OCI-M2 (cell line): ENCODE results near the gene HOXD8.

ENCODE experiments used
- DNase-seq: peaks from one replicate; lab custom pipeline; 2025; ENCODE audit not compliant: unreplicated experiment; lab: John Stamatoyannopoulos, UW

The HOXD8 gene

DNA sequence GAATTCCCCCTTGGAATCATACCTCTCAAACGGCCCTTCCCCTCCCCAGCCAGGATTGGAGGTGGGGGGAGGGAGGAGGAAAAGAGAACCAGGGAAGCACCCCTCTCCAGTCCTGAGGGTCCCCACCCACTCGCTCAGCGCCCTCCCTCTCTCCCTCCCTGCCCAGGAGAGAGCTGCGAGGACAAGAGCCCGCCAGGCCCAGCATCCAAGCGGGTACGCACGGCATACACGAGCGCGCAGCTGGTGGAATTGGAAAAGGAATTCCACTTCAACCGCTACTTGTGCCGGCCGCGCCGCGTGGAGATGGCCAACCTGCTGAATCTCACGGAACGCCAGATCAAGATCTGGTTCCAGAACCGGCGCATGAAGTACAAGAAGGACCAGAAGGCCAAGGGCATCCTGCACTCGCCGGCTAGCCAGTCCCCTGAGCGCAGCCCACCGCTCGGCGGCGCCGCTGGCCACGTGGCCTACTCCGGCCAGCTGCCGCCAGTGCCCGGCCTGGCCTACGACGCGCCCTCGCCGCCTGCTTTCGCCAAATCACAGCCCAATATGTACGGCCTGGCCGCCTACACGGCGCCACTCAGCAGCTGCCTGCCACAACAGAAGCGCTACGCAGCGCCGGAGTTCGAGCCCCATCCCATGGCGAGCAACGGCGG is 42.0 kb downstream of the HOXD8 start:
- DNase-seq: no peak

DNA sequence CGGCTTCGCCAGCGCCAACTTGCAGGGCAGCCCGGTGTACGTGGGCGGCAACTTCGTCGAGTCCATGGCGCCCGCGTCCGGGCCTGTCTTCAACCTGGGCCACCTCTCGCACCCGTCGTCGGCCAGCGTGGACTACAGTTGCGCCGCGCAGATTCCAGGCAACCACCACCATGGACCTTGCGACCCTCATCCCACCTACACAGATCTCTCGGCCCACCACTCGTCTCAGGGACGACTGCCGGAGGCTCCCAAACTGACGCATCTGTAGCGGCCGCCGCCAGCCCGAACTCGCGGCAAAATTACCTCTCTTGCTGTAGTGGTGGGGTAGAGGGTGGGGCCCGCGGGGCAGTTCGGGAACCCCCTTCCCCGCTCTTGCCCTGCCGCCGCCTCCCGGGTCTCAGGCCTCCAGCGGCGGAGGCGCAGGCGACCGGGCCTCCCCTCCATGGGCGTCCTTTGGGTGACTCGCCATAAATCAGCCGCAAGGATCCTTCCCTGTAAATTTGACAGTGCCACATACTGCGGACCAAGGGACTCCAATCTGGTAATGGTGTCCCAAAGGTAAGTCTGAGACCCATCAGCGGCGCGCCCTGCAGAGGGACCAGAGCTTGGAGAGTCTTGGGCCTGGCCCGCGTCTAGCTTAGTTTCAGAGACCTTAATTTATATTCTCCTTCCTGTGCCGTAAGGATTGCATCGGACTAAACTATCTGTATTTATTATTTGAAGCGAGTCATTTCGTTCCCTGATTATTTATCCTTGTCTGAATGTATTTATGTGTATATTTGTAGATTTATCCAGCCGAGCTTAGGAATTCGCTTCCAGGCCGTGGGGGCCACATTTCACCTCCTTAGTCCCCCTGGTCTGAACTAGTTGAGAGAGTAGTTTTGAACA is 42.7 kb downstream of the HOXD8 start:
- DNase-seq: no peak

DNA sequence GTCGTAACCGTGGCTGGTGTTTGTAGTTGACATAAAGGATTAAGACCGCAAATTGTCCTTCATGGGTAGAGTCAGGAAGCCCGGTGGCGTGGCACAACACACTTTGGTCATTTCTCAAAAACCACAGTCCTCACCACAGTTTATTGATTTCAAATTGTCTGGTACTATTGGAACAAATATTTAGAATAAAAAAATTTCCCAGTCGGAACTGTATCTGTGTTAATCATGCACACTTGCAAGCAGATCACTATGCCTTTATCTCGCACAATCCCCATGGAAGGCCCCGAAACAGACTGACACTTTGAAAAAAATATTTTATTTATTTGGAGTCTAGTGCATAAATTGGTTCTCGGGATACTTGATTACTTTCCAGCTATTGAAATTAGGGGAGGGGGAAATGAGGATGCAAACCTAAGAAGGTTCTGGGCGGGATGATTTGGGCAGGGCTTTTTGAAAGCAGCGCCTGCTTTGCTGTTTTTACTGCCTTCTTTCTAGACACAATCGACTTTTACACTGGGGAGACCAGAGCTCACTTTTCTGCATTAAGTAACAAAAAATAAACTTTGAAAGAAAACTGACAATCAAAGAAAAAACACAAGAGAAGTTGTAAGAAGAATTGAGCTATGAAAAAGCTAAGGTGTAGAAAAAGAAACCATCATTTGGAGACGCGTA is 43.5 kb downstream of the HOXD8 start:
- no peak for DNase-seq

DNA sequence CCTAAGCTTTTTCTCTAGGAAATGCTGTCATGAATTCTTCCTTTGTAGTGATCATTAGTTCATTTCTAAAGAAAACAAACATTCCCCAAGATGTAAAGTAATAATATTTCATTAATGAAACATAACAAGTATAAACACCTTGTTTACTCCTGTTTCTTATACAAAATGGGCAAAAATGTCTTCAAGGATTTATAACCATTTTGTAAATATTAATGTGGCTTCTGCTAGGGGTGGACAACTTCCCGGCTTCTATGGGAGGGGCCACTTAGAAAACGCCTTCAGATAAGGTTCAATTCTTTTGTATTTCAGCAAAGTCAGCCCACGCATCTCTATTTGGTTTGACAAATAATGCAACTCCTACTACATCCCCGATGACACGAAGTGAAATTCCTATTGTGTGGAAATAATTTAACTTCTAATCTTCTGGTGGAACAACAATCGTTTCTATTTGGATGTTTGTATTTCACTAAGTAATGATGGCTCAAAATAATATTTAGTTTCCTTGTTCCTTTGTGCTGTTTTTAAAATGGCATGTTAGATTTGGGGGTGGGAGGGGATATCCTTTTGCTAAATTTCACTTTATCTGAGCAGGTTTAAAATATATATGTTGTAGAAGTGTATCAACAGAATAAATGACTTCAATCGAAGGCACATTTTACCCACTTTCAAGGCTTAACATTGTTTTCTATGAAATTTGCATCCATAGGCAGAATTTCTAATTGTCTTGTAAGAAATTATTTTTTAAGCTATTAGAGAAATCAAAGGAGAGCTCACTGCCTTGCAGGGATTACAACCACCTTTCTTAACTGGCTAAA is 44.3 kb downstream of the HOXD8 start:
- no peak for DNase-seq

DNA sequence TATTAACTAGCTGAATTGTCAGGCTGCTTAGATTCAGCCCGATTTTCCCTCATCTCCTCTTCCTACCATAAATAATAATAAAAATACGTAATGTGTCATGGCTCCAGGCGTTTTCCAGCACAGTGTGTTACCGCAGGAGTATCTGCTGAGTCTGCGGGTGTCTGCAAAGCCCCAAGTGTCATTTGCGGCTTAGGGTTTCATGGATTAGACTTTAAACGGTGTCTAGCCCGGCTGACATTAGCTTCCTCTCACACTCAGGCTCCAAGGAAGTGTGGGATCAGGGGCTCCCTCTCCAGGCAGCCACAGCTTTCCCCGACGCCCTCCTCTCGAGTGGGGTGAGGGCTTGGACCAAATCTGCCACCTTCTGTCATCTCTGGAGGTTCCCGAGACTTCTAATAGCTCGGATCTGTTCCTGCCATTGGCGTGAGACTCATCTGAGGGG is 44.9 kb downstream of the HOXD8 start:
- DNase-seq: no peak

DNA sequence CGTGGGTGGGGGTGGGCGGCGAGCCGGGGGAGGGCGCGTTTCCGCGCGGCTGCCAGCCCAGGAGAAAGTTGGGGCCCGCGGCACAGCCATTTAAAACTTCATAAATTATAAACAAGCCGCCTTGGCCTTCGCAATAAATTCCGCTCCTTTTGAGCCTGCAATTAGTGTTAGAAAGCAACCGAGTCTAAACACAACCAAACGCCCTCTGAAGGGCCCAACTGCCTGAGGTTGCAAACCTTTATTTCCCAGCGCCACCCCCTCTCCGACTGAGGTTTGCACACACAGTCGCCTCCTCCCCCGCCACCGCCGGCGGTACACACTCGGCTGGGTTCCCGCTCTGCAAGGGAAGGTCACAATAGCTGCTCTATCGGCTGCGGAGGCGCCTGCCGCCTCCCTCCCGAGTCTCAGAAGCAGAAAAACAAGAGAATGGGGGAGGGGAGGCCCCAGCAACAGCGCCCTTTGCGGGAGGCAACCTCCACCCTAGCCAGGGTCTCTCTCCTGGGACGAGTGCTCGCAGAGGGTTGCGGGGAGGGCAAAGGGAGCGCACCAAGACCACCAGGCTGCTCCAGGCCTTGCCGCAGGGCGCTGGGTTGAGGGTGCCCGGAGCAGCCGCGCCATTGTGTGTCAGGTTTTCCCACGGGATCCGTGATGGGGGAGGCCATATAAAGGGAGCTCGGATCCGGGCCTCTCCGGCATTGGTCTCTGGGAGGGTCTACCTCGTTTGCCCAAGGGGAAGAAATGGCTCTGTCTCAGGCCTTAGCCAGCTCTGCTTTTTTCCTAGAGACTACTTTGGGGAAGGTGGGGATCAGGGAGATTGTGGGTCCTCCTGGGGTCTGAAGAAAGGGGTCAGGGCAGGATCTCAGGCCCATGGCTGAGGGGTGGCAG is 45.6 kb downstream of the HOXD8 start:
- no peak for DNase-seq

DNA sequence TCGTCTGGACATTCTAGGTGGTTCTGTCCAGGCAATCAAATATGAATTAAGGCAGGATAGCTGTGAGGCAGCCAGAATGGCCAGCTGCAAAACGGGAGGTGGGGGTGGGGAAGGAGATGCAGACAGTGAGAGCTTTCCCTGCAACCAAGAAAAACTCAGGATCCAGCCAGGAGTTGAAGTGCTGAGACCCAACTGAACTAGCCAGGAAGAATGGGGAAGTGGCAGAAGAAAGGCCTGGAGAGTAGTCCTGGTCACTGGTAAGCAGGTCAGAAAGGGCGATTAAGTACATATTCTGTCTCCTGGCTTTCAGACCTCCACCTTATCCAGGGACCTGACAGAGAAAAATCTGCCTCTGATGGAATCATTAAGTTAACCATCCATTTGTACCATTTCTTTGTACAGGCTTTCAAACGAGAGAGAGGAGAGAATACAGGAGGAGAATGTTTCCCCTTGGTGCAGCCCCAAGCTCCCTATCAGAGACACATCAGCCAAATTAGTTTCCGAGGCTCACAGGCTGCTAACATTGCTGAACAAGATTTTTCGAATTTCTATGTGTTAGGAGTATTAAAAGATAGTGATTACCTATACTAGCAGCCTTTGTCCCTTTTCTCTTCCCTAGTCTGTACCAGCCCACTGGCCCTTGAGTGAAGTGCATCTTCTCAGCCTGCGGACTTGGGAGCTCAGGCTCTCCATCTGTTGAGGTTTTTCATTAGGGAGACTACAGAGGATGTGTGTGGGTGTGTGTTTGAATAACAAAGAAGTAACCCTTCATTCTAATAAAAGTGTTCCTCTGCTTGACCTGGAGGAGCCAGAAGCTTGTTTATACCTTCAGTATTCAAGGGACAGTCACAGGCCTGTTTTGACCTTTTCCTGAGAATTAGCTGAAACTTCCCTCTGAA is 46.5 kb downstream of the HOXD8 start:
- no peak for DNase-seq

DNA sequence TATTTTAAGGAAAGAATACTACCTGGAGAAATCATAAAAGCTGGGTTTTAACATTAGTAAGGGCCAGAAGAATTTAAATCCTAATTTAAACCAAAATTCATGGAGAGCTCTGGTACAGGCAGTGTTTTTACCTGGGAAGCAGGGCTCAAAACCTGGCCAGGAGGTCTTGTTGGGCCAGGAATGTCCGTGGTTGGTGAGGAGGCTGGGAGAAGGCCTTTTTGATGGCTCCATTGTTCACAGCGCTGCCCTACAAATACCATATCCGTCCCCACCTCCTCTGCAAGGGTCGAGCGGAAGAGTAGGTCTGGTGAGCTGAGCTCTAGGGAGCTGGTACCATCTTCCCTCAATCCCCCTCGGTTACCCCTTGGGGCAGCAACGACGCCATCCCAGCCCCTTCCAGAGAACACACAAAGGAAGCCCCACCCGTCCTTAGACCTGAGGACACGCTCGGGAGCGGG is 48.1 kb downstream of the HOXD8 start:
- DNase-seq: no peak

DNA sequence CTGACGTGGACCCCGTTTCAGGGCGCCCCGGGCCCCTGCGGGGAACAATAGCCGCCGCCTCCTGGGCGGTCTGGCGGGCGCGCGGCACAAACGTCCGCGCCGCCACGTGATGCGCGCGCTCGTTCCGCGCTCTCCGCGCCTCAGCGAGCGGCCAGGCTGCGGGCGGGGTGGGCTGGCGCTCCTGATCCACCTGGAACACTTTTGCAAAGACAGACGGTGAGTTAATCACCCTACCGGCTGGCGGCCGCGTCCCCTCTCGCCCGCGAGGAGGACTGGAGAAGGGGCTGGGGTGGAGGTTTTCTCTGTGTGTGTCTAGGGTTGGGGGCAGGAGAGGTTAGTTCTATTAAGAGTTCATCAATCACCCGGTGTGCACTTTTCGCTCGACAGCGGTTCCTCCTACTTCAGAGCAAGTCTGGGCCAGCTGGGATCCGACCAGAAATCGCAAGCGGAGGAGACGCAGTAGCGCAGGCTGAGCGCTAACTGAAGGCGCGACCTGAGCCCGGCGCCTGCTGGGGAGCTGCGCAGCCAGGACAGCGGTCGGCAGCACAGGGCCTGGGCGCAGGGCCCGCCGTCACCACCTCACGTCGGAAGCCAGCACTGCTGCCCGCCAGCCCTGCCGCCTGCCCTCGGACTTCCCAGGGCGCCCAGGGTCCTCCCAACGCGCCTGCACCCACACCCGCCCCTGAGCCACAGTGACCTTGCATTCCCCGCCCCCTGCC is 48.7 kb downstream of the HOXD8 start:
- DNase-seq: no peak

DNA sequence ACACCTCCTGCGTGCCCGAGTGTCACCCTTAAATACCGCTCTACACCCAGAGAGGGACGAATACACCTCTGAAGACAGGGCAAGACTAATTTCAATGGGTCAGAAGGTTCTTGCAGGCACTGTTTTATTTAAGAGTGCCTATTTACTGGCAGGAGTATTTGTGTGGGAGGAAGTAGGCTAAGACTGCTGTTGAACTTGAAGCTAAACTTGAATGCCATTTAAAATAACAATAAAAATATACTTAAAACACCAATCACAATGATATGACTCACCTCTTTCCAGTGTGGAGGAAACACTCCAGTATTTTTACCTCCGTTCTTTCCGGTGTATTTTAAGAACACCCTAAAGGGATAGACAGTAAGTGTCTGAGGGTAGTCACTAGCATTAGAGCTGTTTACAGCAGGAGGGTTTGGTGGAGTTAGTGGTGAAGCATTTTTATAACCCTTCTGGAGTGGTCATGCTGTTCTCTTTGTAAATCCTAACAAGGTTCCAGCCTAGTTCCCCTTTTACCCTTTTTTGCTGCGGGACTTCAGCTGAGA is 49.3 kb downstream of the HOXD8 start:
- DNase-seq: no peak

DNA sequence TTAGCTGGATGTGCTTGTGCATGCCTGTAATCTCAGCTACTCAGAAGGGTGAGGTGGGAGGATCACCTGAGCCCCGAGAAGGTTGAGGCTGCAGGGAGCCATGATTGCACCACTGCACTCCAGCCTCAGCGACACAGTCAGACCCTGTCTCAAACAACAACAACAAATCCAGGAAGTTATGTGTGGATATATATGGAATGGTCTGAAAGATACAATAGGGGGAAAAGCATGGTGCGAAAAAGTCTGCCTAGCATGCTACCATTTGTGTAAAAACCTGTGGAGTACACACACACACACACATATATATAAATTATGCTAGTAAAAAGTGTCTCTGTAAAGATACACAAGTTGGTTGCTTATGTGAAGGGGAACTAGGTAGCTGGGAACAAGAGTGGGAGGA is 52.0 kb downstream of the HOXD8 start:
- no peak for DNase-seq
